Lower leg skin (tissue), 4 donors: Measurements from ENCODE around the gene WFDC2. TPM values are rescaled to one million over a fixed set of nuclear protein-coding genes. Genes with fewer than 3 reads are reported as not detected.
A peak's percentile ranks its signal among the peaks of the same experiment; 100 is the strongest.

ENCODE experiments used
- DNase-seq, 2 donors: peaks; one replicate each; pipeline ENCODE4 v3.0.0-alpha.2; 2019; ENCODE audit warnings: low spot score in 2 of 2
- H3K4me3 ChIP-seq: fragments of 200-600 bp; sonication (generic); 2 replicates; pipeline ENCODE4 v1.5.1; 2017; ENCODE audit warnings: mild to moderate bottlenecking, low read depth; ENCODE audit not compliant: poor library complexity, severe bottlenecking
- POLR2A ChIP-seq, 2 donors: fragments of 450-650 bp; IDR thresholded peaks; one replicate each; pipeline ENCODE4 v1.6.1; 2016 to 2017; ENCODE audit warnings: antibody characterized with exemption in 2 of 2, mild to moderate bottlenecking in 1 of 2, moderate library complexity in 1 of 2
- WGBS, 2 donors: methylation state at CpG; one replicate each; pipeline ENCODE4 v1.1.5; 2018; 5-methylcytosine and 5-hydroxymethylcytosine counted together
- intact Hi-C: fragments of 100-400 bp; cut with DNase I; formaldehyde crosslinking; loops from one replicate; pipeline ENCODE4 v1.15.0; 2023; ENCODE audit warnings: low total_unique reads
- total RNA-seq, 4 donors: library from RNA; depleted of rRNA; stranded (reverse); fragments of >200 nt; gene quantifications; one replicate each; pipeline ENCODE4 v1.1.0, GENCODE V29; 2016
- TF ChIP-seq, protein P1 (sequence below), 3 donors: fragments of 450-650 bp; IDR thresholded peaks; one replicate each; pipeline ENCODE4 v1.5.1; 2016; ENCODE audit warnings: antibody characterized with exemption in 3 of 3, mild to moderate bottlenecking in 3 of 3, moderate library complexity in 2 of 3

WFDC2 gene
- total RNA-seq, 4 donors from 2014 or later, result 11.3 to 24.7 (median 14.5) TPM

DNA sequence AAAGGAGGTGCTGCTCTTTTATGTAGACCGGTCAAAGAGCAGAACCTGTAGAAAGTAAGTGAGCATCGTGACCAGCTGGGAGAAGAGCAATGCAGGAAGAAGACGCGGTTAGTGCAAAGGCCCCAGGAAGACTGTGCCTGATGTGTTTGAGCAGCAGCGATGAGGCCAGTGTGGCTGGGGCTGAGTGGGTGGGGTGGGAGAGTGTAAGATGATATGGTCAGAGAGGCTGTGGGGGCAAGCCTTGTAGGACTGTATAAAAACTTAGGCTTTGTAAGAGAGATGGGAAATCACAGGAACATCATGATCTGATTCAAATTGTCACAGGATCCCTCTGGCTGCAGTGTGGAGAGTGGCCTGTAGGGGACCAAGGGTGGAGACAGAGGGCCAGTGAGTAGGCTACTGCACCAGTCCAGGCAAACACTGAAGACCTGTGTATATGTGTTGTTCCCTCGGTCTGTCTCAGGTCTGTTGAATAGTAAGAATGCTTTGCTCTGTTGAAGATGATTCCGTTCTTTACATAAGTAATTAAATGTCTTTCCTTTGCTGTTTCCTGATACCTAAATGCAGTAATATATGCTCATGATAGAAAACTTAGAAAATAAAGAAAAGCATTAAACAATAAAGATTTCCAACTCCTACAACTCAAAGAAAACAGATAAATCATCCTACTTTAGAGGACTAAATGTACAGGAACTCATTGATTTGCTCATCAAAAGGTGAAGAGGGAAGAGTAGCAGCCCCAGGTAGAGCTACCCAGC is 23.6 kb upstream of the WFDC2 start:
- WGBS, 2 donors, result 72 to 73% methylated on average over 7 of the region's 7 CpGs
- intact Hi-C loops, result no loop called here
- no peak for DNase-seq
- H3K4me3 ChIP-seq, result no peak overlapping the region
- TF ChIP-seq, protein P1, sequence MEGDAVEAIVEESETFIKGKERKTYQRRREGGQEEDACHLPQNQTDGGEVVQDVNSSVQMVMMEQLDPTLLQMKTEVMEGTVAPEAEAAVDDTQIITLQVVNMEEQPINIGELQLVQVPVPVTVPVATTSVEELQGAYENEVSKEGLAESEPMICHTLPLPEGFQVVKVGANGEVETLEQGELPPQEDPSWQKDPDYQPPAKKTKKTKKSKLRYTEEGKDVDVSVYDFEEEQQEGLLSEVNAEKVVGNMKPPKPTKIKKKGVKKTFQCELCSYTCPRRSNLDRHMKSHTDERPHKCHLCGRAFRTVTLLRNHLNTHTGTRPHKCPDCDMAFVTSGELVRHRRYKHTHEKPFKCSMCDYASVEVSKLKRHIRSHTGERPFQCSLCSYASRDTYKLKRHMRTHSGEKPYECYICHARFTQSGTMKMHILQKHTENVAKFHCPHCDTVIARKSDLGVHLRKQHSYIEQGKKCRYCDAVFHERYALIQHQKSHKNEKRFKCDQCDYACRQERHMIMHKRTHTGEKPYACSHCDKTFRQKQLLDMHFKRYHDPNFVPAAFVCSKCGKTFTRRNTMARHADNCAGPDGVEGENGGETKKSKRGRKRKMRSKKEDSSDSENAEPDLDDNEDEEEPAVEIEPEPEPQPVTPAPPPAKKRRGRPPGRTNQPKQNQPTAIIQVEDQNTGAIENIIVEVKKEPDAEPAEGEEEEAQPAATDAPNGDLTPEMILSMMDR (IDR thresholded peaks at IDR 0.05), result no peak
- TF ChIP-seq POLR2A (IDR thresholded peaks at IDR 0.05), result no peak

DNA sequence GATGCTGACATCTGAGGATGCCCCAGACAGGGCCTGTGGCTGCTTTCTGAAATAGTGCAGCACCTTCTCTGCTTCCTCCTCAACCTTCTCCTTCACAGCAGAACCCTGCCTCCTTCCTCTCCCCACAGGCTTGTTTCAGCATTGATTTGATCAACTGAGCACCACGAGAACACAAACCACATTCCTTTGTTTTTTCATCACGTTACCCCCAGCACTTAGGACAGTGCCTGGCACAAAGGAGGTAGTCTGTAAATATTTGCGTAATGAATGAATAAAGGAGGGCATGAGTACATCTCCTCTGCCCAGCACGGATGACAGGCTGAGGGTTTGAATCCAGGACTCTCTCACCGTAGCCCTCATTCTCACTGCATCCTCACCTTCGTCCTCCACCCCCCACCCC is 21.3 kb upstream of the WFDC2 start:
- no peak for DNase-seq
- no peak for TF ChIP-seq POLR2A (IDR thresholded peaks at IDR 0.05)
- TF ChIP-seq, protein P1 (IDR thresholded peaks at IDR 0.05), result no peak
- H3K4me3 ChIP-seq, result no peak overlapping the region
- WGBS, 2 donors, result 60 to 63% methylated on average over 6 of the region's 6 CpGs
- intact Hi-C loops, result no loop called here

DNA sequence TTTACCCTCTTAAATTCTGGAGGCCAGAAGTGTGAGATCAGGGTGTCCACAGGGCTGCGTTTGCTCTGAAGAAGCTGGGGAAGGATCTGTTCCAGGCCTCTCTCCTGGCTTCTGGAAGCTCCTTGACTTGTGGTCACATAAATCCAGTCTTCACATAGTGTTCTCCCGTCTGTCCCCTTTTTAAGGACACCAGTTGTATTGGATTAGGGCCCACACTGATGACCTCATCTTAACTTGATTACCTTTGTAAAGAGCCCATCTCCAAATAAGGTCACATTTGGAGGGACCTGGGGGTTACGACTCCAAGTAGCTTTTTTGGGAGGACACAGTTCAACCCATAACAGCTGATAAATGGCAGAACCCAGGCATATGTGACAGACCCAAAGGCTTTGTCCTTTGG is 20.0 kb upstream of the WFDC2 start:
- TF ChIP-seq, protein P1 (IDR thresholded peaks at IDR 0.05), result no peak
- no peak for TF ChIP-seq POLR2A (IDR thresholded peaks at IDR 0.05)
- WGBS, 2 donors, result 76 to 82% methylated on average over 3 of the region's 3 CpGs
- DNase-seq, result no peak
- intact Hi-C loops, result no loop called here
- H3K4me3 ChIP-seq, result no peak overlapping the region

DNA sequence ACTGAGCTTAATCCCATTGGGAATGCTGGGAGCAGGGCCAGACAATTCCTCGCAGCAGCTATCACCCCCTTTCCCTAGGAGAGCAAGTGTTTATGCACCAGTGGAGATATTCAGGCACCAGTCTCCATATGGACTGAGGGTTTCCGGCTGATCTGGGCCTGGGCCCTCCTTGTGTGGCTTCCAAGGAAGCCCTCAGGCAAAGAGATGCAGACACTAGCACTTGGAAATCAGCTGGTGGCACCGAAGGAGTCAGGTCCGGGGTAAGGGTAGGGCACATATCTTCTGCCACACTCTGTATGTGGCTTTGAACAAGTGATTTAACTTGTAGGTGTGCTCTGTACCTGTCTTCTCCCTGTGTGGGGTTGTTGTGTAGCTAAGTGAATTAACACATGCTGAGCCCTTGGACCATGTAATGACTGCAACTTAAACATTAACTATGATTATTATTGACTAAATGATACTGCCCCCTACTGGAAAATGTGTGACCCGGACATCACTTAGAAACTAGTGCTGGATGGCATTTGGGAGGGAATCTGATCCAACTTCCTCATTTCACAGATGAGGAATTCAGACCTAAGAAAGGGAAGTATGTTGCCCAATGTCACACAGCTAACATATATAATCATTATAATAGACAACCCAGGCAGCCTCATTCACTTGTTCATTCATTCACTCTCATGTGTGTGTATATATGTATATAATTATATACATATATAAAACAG is 19.3 kb upstream of the WFDC2 start:
- intact Hi-C loops, result no loop called here
- no peak overlapping the region for H3K4me3 ChIP-seq
- TF ChIP-seq POLR2A (IDR thresholded peaks at IDR 0.05), result no peak
- TF ChIP-seq, protein P1 (IDR thresholded peaks at IDR 0.05), result peak in 1 of 3 donors; percentile 26
- WGBS, 2 donors, result 65 to 66% methylated on average over 5 of the region's 5 CpGs
- no peak for DNase-seq

DNA sequence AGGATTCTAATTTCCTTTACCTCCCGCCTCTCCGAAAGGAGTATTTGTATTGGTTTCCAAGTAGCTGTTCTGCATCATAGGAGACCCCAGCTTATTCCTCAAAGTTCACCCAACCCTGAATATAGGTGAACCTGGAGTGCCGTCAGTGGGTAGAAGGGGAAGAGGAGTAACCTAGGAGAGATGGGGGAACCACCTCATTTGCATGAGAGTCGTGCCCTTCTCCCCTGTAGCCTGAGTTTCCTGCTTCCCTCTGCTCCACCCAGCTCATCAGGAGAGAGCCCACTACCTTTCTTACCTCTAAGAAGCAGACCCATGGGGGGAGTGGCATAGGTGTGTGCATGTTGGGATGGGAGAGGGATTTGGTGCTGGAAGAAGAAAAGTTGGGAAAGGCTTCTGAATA is 17.3 kb upstream of the WFDC2 start:
- TF ChIP-seq POLR2A (IDR thresholded peaks at IDR 0.05), result no peak
- intact Hi-C loops, result no loop called here
- no peak for DNase-seq
- 66 to 70% methylated on average over 4 of the region's 4 CpGs for WGBS, 2 donors
- H3K4me3 ChIP-seq, result no peak overlapping the region
